ENCODE data around the gene PAK4. TPM values are rescaled to one million over a fixed set of nuclear protein-coding genes. Genes with fewer than 3 reads are reported as not detected.

PAK4 gene
- total and polyA plus RNA-seq, 2 of the 8 experiments (the other 6 are each of a cell fraction or from before 2014, with no cell fraction given): 50.7 to 64.4 TPM

GRCh38 chr19:39113199-39113598 lies 12.4 kb upstream of the PAK4 start (continued):
- no peak for TF ChIP-seq CHD7 (IDR thresholded peaks at IDR 0.05; ENCODE audit: insufficient replicate concordance, low read length)
- no peak for TF ChIP-seq CBX5 (IDR thresholded peaks at IDR 0.05; ENCODE audit: low read depth, low read length)
- TF ChIP-seq SAP30 (IDR thresholded peaks at IDR 0.05; ENCODE audit: insufficient read depth, insufficient replicate concordance, low read length): no peak
